HG02973 (cell line): Measurements from ENCODE around the gene EGLN3.

Experiments
- ATAC-seq: cut with Tn5 transposase; IDR thresholded peaks from one replicate; pipeline ENCODE4 v1.9.1; 2021; ENCODE audit warnings: moderate library complexity; ENCODE audit not compliant: unreplicated experiment

EGLN3 gene

GRCh38 chr14:33880330-33880729 lies 70.5 kb downstream of the EGLN3 start:
- ATAC-seq = no peak

- no peak for ATAC-seq
Observed at GRCh38 chr14:33879684-33880286, 71.1 kb downstream of the EGLN3 start.

GRCh38 chr14:33876274-33876673 lies 74.6 kb downstream of the EGLN3 start:
- ATAC-seq = no peak
